ENCODE results near the gene LGALSL.

Gene LGALSL

GRCh38 chr2:64461271-64462058 lies 7.5 kb downstream of the LGALSL start:
- no peak overlapping the region for H3K4me3 ChIP-seq (ENCODE audit: low read length)
- TF ChIP-seq CTCF (IDR thresholded peaks at IDR 0.05; ENCODE audit: insufficient read depth, low read depth, low read length, missing control alignments), result no peak
- no peak for DNase-seq (ENCODE audit: low read depth)

GRCh38 chr2:64462171-64462570 lies 8.2 kb downstream of the LGALSL start:
- DNase-seq (ENCODE audit: low read depth), result no peak
- TF ChIP-seq CTCF (IDR thresholded peaks at IDR 0.05; ENCODE audit: insufficient read depth, low read depth, low read length, missing control alignments), result no peak
- H3K4me3 ChIP-seq (ENCODE audit: low read length), result no peak overlapping the region

- TF ChIP-seq CTCF (IDR thresholded peaks at IDR 0.05; ENCODE audit: insufficient read depth, low read depth, low read length, missing control alignments), result no peak
- H3K4me3 ChIP-seq (ENCODE audit: low read length), result no peak overlapping the region
- peak; percentile 57 for DNase-seq (ENCODE audit: low read depth)
Measured at GRCh38 chr2:64462940-64463700, 9.2 kb downstream of the LGALSL start.

GRCh38 chr2:64463781-64464180 lies 9.8 kb downstream of the LGALSL start:
- no peak for TF ChIP-seq CTCF (IDR thresholded peaks at IDR 0.05; ENCODE audit: insufficient read depth, low read depth, low read length, missing control alignments)
- H3K4me3 ChIP-seq (ENCODE audit: low read length), result no peak overlapping the region
- peak; percentile 69 for DNase-seq (ENCODE audit: low read depth)

GRCh38 chr2:64466478-64467085 lies 12.6 kb downstream of the LGALSL start:
- no peak for DNase-seq (ENCODE audit: low read depth)
- no peak overlapping the region for H3K4me3 ChIP-seq (ENCODE audit: low read length)
- no peak for TF ChIP-seq CTCF (IDR thresholded peaks at IDR 0.05; ENCODE audit: insufficient read depth, low read depth, low read length, missing control alignments)

- H3K4me3 ChIP-seq (ENCODE audit: low read length), result no peak overlapping the region
- no peak for DNase-seq (ENCODE audit: low read depth)
- TF ChIP-seq CTCF (IDR thresholded peaks at IDR 0.05; ENCODE audit: insufficient read depth, low read depth, low read length, missing control alignments), result no peak
Measured at GRCh38 chr2:64467096-64467843, 13.3 kb downstream of the LGALSL start.
